Activated T-cell treated with anti-CD3 and anti-CD28 coated beads for 1 hour (primary cell): ENCODE results near the gene NT5M.

Experiments
- DNase-seq: peaks from one replicate; pipeline ENCODE4 v3.0.0-alpha.2; 2020; ENCODE audit warnings: low read depth

The NT5M gene

GRCh38 chr17:17343896-17344506 lies 40.8 kb downstream of the NT5M start:
- DNase-seq: no peak

- DNase-seq: no peak
Measured at GRCh38 chr17:17344507-17345293, 41.5 kb downstream of the NT5M start.

- DNase-seq: no peak
Measured at GRCh38 chr17:17345294-17345597, 42.1 kb downstream of the NT5M start.

- DNase-seq: no peak
Measured at GRCh38 chr17:17345686-17346427, 42.7 kb downstream of the NT5M start.

- DNase-seq: no peak
Measured at GRCh38 chr17:17346428-17347233, 43.5 kb downstream of the NT5M start.

- DNase-seq: no peak
Measured at GRCh38 chr17:17347234-17347955, 44.2 kb downstream of the NT5M start.

GRCh38 chr17:17347956-17348871 lies 45.0 kb downstream of the NT5M start:
- DNase-seq: no peak

GRCh38 chr17:17348872-17349723 lies 45.9 kb downstream of the NT5M start:
- no peak for DNase-seq

- DNase-seq: no peak
Measured at GRCh38 chr17:17349724-17350106, 46.5 kb downstream of the NT5M start.

- DNase-seq: no peak
Measured at GRCh38 chr17:17350491-17351355, 47.5 kb downstream of the NT5M start.

GRCh38 chr17:17351356-17351891 lies 48.3 kb downstream of the NT5M start:
- DNase-seq: no peak

GRCh38 chr17:17351901-17352781 lies 49.0 kb downstream of the NT5M start:
- DNase-seq: no peak

GRCh38 chr17:17352836-17353624 lies 49.9 kb downstream of the NT5M start:
- DNase-seq: no peak

GRCh38 chr17:17353625-17354484 lies 50.7 kb downstream of the NT5M start:
- DNase-seq: no peak

GRCh38 chr17:17354560-17355349 lies 51.6 kb downstream of the NT5M start:
- DNase-seq: peak; percentile 69
